Epithelial cell of prostate (primary cell): ENCODE measurements around the gene GRHL3.

Source experiments
- DNase-seq: peaks from one replicate; pipeline ENCODE4 v3.0.0-alpha.2; 2011; ENCODE audit warnings: low read depth, low spot score
- H3K27ac ChIP-seq: fragments of 450-650 bp; 2 replicates; pipeline ENCODE4 v1.5.1; 2017; ENCODE audit warnings: mild to moderate bottlenecking

The GRHL3 gene

GRCh38 chr1:24388331-24388885, 69.3 kb downstream of the GRHL3 start:
- peak overlapping the region; percentile 14 for H3K27ac ChIP-seq
- DNase-seq, result no peak

DNA sequence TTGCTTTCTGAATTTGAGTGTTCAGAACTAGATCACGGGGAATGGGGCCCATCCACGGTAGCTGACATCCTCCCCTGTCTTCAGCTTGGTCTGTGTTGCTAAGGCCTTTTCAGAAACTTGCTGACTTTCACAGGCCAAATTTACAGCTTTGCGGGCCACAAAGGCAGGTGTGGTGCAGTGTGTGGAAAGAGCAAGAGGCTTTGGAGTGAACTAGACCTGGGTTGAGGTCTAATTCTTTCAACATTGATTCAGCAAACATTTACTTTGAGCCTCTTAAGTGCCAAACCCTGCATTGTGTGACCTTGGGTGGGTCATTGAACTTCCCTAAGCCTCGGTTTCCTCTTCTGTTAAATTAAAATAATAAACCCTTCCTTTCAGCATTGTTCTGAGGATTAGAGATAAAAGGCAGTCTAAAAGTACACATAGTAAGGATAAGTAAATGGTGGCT, 70.1 kb downstream of the GRHL3 start:
- H3K27ac ChIP-seq, result peak overlapping the region; percentile 14
- no peak for DNase-seq

GRCh38 chr1:24390924-24391782, 72.0 kb downstream of the GRHL3 start:
- peak overlapping the region; percentile 82 for H3K27ac ChIP-seq
- no peak for DNase-seq

GRCh38 chr1:24391882-24392603, 72.9 kb downstream of the GRHL3 start:
- H3K27ac ChIP-seq, result peak overlapping the region; percentile 82

DNA sequence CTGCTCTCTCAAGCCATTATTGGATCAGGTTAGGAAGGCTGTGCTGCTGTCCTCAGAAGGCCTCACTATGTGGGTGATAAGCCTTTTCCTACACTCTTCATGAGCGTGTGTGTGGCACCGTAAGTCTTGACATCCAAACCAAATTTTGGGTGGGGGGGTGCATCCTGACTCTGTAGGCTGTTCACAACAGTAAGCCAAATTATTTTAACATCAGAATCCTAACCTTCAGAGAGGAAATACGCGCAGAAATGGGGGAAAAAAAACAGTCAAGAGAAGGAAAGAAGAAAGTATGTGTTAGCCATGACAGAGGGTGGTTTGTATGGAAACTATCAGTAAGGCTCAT, 73.4 kb downstream of the GRHL3 start:
- peak overlapping the region; percentile 82 for H3K27ac ChIP-seq

More at GRCh38 chr1:24391882-24392603, 72.9 kb downstream of the GRHL3 start:
- no peak for DNase-seq

DNA sequence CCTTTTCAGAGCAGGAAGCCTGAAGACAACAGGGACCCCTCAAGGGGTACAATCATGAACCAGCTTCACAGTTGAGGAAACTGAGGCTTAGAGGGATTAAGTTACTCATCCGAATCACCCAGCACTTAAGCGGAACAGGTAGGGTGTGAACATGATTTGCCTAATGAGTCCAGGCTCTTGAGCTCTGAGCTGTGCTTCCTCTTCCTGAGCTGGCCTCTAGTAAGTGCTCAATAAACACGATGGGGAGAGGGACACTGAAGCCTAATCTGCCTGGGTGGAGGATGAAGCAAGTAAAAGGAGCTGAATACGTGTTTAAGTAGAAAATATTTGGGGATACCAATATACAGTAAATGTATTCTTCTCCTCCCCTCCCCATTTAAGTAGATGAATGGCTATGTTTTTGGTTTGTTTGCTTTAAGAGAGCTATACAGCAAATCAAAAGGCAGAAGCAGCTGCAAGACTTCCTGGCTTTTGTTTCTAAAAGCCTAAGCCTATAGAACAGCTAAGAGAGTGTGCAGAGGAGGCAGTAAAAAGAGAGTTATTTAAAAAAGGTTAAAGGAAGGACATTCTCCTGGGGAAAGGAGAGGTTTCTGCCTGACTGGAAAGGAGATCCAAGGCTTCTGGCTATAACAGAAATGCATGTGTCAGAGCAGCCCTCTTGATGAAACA, 74.0 kb downstream of the GRHL3 start:
- no peak for DNase-seq
- H3K27ac ChIP-seq, result peak overlapping the region; percentile 82

More for the DNA sequence above, 73.4 kb downstream of the GRHL3 start:
- DNase-seq, result no peak

GRCh38 chr1:24393892-24394291, 74.7 kb downstream of the GRHL3 start:
- H3K27ac ChIP-seq, result peak overlapping the region; percentile 82
- no peak for DNase-seq

DNA sequence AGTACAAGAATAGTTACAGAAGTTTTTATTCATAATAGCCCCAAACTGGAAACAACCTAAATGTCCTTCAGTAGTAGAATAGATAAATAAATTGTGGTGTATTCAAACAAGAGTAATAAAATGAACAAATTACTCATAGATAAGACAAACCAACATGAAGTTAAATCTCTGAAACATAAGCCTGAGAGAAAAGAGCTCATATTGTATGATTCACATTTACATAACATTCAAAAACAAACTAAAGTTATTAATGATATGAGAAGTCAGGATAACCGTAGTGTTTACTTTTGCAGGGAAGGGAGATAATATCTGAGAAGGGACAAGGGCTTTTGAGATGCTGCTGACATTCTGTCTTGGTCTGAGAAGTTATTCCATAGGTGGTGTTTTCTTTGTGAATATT, 80.9 kb downstream of the GRHL3 start:
- no peak for DNase-seq
- H3K27ac ChIP-seq, result no peak overlapping the region

DNA sequence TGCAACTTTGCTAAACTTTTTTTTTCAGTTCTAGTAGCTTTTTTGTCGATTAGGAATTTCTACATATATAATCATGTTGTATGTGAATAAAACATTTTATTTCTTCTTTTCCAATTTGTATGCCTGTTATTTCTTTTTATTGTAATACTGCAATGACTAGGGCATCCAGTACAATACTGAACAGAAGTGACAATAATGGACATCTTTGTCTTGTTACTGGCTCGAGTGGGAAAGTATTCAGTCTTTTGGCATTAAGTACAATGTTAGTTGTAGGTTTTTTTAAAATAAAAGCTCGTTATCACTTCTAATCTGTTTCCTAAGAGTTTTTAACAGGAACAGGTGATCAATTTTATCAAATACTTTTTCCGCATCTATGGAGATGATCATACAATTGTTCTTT, 84.6 kb downstream of the GRHL3 start:
- no peak overlapping the region for H3K27ac ChIP-seq
- no peak for DNase-seq
